ENCODE measurements around the gene YTHDF1. TPM values are rescaled to one million over a fixed set of nuclear protein-coding genes. Genes with fewer than 3 reads are reported as not detected.
A peak's percentile ranks its signal among the peaks of the same experiment; 100 is the strongest.

Gene YTHDF1
- 10 to 100 TPM; 20.4 to 41.1 (median 33.3) TPM for total RNA-seq
- 10 to 100 TPM; 17.8 to 19.4 (median 19.3) TPM for polyA plus RNA-seq
- long read RNA-seq, donor 1, partial matches to known transcripts: 0 of 1 reads
- long read RNA-seq, donor 1, other reads (novel, unspliced or antisense): 0 of 1 reads
- long read RNA-seq, donor 2, partial matches to known transcripts: 8 of 11 reads
- long read RNA-seq, donor 2, other reads (novel, unspliced or antisense): 0 of 11 reads
- long read RNA-seq, donor 3, partial matches to known transcripts: 0 of 1 reads
- long read RNA-seq, donor 3, other reads (novel, unspliced or antisense): 0 of 1 reads
- long read RNA-seq, donor 4: 0 reads
- long read RNA-seq, donor 5, partial matches to known transcripts: 13 of 16 reads
- long read RNA-seq, donor 5, other reads (novel, unspliced or antisense): 0 of 16 reads
- long read RNA-seq, donor 6, transcript YTHDF1-202 (5 exons, 3,301 nt): major isoform, 7 of 20 reads
- long read RNA-seq, donor 6, partial matches to known transcripts: 12 of 20 reads
- long read RNA-seq, donor 6, other reads (novel, unspliced or antisense): 0 of 20 reads
- long read RNA-seq, donor 7, partial matches to known transcripts: 6 of 6 reads
- long read RNA-seq, donor 7, other reads (novel, unspliced or antisense): 0 of 6 reads
- long read RNA-seq, donor 8, partial matches to known transcripts: 7 of 11 reads
- long read RNA-seq, donor 8, other reads (novel, unspliced or antisense): 0 of 11 reads
- long read RNA-seq, donor 9, partial matches to known transcripts: 14 of 18 reads
- long read RNA-seq, donor 9, other reads (novel, unspliced or antisense): 0 of 18 reads
- long read RNA-seq, donor 10: 0 reads

GRCh38 chr20:63216041-63216848 is at the start of gene YTHDF1:
TSS of gene YTHDF1 (minus strand) at chr20:63216131. CDS start at chr20:63215892, 239 bp downstream.
- no peaks in the 10 kb centered on the region for H3K9me3 ChIP-seq
- 1 to 4% (median 1%) methylated on average over 27 to 96 of the region's 96 CpGs for WGBS, 5 donors
- TF ChIP-seq, protein P1, sequence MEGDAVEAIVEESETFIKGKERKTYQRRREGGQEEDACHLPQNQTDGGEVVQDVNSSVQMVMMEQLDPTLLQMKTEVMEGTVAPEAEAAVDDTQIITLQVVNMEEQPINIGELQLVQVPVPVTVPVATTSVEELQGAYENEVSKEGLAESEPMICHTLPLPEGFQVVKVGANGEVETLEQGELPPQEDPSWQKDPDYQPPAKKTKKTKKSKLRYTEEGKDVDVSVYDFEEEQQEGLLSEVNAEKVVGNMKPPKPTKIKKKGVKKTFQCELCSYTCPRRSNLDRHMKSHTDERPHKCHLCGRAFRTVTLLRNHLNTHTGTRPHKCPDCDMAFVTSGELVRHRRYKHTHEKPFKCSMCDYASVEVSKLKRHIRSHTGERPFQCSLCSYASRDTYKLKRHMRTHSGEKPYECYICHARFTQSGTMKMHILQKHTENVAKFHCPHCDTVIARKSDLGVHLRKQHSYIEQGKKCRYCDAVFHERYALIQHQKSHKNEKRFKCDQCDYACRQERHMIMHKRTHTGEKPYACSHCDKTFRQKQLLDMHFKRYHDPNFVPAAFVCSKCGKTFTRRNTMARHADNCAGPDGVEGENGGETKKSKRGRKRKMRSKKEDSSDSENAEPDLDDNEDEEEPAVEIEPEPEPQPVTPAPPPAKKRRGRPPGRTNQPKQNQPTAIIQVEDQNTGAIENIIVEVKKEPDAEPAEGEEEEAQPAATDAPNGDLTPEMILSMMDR (IDR thresholded peaks at IDR 0.05): no peak
- TF ChIP-seq EP300 (IDR thresholded peaks at IDR 0.05) (no peak), POLR2AphosphoS5 (IDR thresholded peaks at IDR 0.05) (peak; percentile 81 to 96 (median 94))
- H3K4me3 ChIP-seq: peak within 1 kb of the TSS; percentile 87 to 99 (median 96)
- peak within 1 kb of the TSS; percentile 90 to 94 (median 92) for H3K27ac ChIP-seq
- H3K36me3 ChIP-seq: peaks cover 23 to 34% (median 34%) of the 10 kb centered on the region in 4 donors
- intact Hi-C loops (cut with DNase I; ENCODE audit: low total_unique reads): no loop called here
- peaks cover 0 to 17% (median 0%) of the 10 kb centered on the region in 3 donors for H3K27me3 ChIP-seq
- peak; percentile 98 to 99 for DNase-seq
- H3K4me1 ChIP-seq: peaks cover 37 to 51% (median 50%) of the 10 kb centered on the region in 4 donors

DNA sequence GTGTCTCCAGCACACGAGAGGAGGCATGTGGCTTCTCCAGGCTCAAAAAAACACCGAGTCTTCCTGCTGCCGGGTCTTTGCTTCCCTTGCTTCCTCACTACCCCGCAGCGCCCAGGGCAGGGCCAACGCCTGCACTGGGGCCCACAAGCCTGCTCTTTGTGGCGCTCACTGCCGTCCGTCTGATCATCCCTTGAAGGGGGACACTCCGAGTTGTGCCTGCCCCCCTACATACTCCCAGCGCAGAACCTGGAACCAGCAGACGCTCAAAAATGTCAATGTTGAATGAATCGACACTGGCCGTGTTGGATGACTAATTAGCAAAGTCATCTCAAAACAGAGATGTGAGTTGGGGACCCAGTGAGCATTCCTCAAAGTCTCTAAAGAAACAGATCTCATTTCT is 48.6 kb upstream of the YTHDF1 start:
- H3K27ac ChIP-seq: no peak overlapping the region
- DNase-seq: peak in 1 of 2 donors; percentile 41
- H3K9me3 ChIP-seq: no peaks in the 10 kb centered on the region
- no peak overlapping the region for H3K4me3 ChIP-seq
- peaks cover 0 to 93% (median 39%) of the 10 kb centered on the region in 3 donors for H3K27me3 ChIP-seq
- 34 to 52% (median 43%) methylated on average over 9 to 14 of the region's 14 CpGs for WGBS, 5 donors
- H3K36me3 ChIP-seq: no peaks in the 10 kb centered on the region
- TF ChIP-seq POLR2A (IDR thresholded peaks at IDR 0.05): no peak
- no peak for TF ChIP-seq EP300 (IDR thresholded peaks at IDR 0.05)
- TF ChIP-seq POLR2AphosphoS5 (IDR thresholded peaks at IDR 0.05): no peak
- TF ChIP-seq, protein P1 (IDR thresholded peaks at IDR 0.05): no peak
- no peaks in the 10 kb centered on the region for H3K4me1 ChIP-seq
- intact Hi-C loops (cut with DNase I; ENCODE audit: low total_unique reads): no loop called here

- Histone ChIP-seq H3K36me3 (no peaks in the 10 kb centered on the region), H3K27ac (no peak overlapping the region), H3K4me3 (no peak overlapping the region), H3K27me3 (peaks cover 0 to 98% (median 44%) of the 10 kb centered on the region in 3 donors), H3K4me1 (no peaks in the 10 kb centered on the region), H3K9me3 (no peaks in the 10 kb centered on the region)
- no peak for TF ChIP-seq POLR2A (IDR thresholded peaks at IDR 0.05)
- intact Hi-C loops (cut with DNase I; ENCODE audit: low total_unique reads): no loop called here
- no peak for DNase-seq
- WGBS, 5 donors: 67 to 91% (median 82%) methylated on average over 5 to 10 of the region's 10 CpGs
Observed at GRCh38 chr20:63264000-63264399, 48.1 kb upstream of the YTHDF1 start.

DNA sequence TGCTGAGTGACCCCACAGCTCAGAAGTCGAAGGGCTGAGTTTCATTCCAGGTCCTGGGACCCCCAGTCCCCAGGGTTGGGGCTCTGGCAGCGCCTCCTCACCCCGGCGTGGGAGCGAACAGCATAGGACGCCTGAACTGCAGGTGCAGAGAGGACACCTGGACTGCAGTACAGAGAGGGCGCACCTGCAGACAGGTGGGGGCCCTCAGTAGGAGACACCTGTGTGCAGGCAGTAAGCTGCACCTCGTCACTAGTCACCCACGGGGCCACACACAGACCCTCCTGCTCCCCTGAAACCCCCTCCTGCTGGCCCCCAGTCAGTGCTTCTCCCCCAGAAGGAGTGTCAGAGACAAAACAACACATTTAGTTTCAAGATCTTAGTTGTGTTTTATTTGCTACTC is 46.9 kb upstream of the YTHDF1 start:
- H3K4me1 ChIP-seq: no peaks in the 10 kb centered on the region
- no peak overlapping the region for H3K4me3 ChIP-seq
- H3K27me3 ChIP-seq: peaks cover 0 to 100% (median 45%) of the 10 kb centered on the region in 3 donors
- H3K36me3 ChIP-seq: no peaks in the 10 kb centered on the region
- no peaks in the 10 kb centered on the region for H3K9me3 ChIP-seq
- WGBS, 5 donors: 78 to 95% (median 85%) methylated on average over 9 of the region's 9 CpGs
- no peak for TF ChIP-seq POLR2A (IDR thresholded peaks at IDR 0.05)
- TF ChIP-seq, protein P1 (IDR thresholded peaks at IDR 0.05): no peak
- no peak overlapping the region for H3K27ac ChIP-seq
- no peak for DNase-seq
- intact Hi-C loops (cut with DNase I; ENCODE audit: low total_unique reads): no loop called here
